ENCODE data around the gene KRTAP2-3.
"Not testable (repeated sequence)": the region's sequence is repeated elsewhere in the genome, so short reads cannot be mapped to it uniquely, and the experiment has no call there.

KRTAP2-3 gene, protein sequence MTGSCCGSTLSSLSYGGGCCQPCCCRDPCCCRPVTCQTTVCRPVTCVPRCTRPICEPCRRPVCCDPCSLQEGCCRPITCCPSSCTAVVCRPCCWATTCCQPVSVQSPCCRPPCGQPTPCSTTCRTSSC

GRCh38 chr17:41060052-41060604 lies at the start of gene KRTAP2-3:
Gene KRTAP2-3 (minus strand): TSS chr17:41060114. CDS start chr17:41060050, 64 bp downstream.
- DNase-seq: no peak

GRCh38 chr17:41108728-41109386 lies 48.9 kb upstream of the KRTAP2-3 start:
- not testable (repeated sequence) for DNase-seq

- DNase-seq: no peak
Measured at GRCh38 chr17:41107941-41108450, 48.1 kb upstream of the KRTAP2-3 start.

GRCh38 chr17:41105347-41105746 lies 45.4 kb upstream of the KRTAP2-3 start, which contains the start of gene KRTAP4-9:
Gene KRTAP4-9 (plus strand): TSS chr17:41105389. CDS start chr17:41105389, 0 bp downstream.
- not testable (repeated sequence) for DNase-seq

DNA sequence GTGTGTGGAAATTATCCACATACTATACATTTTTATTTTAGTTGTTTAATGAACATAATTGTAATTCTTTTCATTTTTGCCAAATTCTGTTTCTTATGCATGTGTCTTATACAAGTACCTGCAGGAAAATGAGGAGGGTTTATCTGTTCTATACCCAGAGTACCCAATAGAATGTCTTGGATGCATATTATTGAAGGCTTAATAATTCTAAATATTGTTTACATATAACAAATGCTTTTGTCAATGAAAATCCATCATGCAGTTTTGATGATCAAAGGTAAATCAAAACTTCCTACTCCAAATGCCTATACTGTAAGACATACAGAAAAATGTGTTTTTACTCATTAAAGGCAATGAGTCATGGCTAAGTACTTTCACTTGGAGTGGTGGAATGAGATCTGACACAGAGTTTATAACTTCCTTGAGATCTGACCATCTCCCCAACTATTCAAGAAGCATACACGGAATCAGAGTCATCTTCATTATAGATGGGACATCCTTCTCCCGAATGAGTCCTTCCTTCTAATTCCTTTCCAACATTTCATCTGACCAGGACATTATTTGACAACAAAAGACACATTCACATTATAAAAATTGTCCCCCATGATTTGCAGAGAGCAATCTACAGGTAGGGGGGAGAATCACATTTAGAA lies 44.6 kb upstream of the KRTAP2-3 start:
- not testable (repeated sequence) for DNase-seq

GRCh38 chr17:41103896-41104295 lies 44.0 kb upstream of the KRTAP2-3 start:
- DNase-seq: no peak

DNA sequence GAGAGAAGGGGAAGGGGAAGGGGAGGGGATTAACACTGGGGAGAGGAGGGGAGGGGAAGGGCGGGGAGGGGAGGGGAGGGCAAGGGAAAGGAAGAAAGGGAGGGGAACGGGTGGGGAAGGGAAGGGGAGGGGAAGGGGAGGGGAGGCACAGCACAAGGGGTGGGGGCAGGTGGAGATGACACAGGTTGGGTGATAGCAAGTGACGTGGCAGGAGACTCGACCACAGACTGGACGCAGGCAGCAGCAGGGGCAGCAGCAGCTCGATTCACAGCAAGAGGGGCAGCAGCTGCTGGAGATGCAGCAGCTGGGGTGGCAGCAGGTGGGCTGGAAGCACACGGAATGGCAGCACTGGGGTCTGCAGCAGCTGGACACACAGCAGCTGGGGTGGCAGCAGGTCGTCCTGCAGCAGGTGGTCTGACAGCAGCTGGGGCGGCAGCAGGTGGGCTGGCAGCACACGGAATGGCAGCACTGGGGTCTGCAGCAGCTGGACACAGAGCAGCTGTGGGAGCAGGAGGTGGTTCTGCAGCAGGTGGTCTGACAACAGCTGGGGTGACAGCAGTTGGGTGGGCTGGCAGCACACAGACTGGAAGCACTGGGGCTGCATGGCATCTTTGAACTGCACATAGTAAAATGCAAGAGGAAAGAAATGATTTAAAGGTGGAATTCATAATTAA lies 41.8 kb upstream of the KRTAP2-3 start, which contains the start of gene KRTAP4-16:
Gene KRTAP4-16, minus strand, starts transcription at position 624 of the 674 bp plus-strand sequence. Its CDS starts 0 bp downstream, at position 624.
- DNase-seq: no peak

DNA sequence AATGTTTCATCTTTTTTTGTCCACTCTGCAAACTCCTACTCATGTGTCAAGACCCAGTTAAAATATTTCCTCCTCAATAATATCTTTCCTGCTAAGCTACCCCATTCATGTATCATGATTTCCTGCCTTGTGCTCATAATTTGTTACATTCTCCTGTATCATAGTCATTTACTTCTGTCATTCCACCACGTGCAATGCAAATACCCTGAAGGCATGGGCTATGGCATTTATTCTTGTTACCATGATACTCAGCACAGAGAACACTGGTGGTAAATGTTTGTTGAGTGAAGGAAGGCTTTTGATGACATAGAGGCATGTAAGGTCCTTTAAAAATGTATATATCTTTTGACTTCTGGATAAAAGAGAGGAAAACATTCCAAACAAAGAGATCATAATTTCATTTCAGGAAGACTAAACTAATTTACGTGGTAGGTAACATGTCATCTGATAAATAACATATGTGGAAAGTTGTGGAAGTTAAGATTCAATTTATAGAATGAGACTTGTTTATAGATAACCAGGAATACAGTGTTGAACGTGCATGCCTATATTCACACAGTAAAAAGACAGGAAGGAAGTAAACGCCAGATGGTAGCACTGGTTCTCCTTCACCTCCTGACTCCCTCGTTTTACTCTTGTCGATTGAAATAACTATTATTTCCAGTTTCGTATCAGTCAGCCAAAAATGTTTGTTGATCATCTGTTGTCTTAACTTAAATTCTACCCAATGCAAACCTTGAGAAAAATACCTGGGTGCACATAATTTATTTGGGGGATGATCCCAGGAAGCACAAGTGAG lies 40.0 kb upstream of the KRTAP2-3 start:
- DNase-seq: not testable (repeated sequence)

DNA sequence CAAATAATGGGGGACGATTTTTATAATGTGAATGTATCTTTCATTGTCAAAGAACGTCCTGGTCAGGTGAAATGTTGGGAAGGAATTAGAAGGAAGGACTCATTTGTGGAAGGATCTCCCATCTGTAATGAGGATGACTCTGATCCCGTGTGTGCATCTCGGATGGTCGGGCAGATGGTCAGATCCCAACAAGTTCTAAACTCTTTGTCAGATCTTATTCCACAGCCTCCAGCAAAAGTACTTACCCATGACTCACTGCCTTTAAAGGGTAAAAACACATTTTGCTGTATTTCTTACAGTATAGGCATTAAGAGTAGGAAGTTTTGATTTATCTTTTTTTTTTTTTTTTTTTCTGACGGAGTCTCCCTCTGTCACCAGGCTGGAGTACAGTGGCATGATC lies 38.6 kb upstream of the KRTAP2-3 start:
- DNase-seq: no peak

- no peak for DNase-seq
Measured at GRCh38 chr17:41098042-41098441, 38.1 kb upstream of the KRTAP2-3 start, which contains the start of gene KRTAP4-8. Gene KRTAP4-8 (minus strand): TSS chr17:41098142. CDS start chr17:41098084, 58 bp downstream.

DNA sequence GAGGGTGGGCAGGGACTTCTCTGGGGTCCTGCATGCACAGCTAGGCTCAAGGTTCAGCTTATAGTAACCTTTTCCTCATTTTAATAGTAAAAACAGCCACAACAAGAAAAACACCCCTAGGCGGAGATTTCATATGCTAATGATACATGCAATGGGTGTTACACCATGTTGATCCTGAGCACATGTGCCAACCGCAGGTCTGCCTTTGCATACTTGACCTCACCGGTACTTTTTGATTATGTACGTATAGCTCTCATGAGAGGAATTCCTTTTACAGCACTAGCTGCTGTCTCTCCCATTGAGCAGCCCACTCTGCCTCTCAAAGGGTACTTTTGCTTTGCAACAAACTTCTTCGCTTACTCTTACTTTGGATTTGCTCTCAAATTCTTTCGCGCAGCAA lies 36.1 kb upstream of the KRTAP2-3 start:
- no peak for DNase-seq

- not testable (repeated sequence) for DNase-seq
Measured at GRCh38 chr17:41088760-41089352, 28.9 kb upstream of the KRTAP2-3 start.

- DNase-seq: not testable (repeated sequence)
Measured at GRCh38 chr17:41084100-41084856, 24.4 kb upstream of the KRTAP2-3 start, which contains the start of gene KRTAP4-7. Gene KRTAP4-7 (plus strand): TSS chr17:41084150. CDS start chr17:41084207, 57 bp downstream.

DNA sequence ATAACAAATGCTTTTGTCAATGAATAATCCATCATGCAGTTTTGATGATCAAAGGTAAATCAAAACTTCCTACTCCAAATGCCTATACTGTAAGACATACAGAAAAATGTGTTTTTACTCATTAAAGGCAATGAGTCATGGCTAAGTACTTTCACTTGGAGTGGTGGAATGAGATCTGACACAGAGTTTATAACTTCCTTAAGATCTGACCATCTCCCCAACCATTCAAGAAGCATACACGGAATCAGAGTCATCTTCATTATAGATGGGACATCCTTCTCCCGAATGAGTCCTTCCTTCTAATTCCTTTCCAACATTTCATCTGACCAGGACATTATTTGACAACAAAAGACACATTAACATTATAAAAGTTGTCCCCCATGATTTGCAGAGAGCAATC lies 23.5 kb upstream of the KRTAP2-3 start:
- DNase-seq: not testable (repeated sequence)

DNA sequence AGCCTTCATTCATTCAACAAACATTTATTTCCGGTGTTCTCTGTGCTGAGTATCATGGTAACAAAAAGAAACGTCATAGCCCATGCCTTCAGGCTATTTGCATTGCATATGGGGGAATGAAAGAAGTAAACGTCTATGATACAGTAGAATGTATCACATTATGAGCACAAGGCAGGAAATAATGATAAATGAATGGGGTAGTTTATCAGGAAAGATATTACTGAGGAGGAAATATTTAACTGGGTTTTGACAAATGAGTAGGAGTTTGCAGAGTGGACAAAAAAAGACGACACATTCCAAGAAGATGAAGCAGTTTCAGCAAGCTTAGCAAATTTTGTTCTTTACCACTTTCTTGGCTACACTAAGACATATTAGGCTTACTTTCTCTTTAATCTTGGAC lies 22.7 kb upstream of the KRTAP2-3 start:
- DNase-seq: no peak

DNA sequence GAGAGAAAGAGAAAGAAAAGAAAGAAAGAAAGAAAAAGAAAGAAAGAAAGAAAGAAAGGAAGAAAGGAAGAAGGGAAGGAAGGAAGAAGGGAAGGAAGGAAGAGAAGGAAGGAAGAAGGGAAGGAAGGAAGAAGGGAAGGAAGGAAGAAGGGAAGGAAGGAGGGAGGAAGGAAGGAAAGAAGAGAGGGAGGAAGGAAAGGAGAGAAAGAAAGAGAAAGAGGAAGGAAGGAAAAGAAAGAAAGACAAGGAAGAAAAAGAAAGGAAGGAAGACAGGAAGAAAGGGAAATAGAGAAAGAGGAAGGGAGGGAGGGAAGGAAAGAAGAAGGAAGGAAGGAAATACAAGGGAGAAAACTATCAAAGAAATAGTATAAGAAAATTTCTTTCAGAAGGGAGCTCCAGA lies 16.9 kb upstream of the KRTAP2-3 start:
- no peak for DNase-seq

- no peak for DNase-seq
Measured at GRCh38 chr17:41073676-41074075, 13.8 kb upstream of the KRTAP2-3 start.

- DNase-seq: no peak
Measured at GRCh38 chr17:41071606-41072360, 11.9 kb upstream of the KRTAP2-3 start.

DNA sequence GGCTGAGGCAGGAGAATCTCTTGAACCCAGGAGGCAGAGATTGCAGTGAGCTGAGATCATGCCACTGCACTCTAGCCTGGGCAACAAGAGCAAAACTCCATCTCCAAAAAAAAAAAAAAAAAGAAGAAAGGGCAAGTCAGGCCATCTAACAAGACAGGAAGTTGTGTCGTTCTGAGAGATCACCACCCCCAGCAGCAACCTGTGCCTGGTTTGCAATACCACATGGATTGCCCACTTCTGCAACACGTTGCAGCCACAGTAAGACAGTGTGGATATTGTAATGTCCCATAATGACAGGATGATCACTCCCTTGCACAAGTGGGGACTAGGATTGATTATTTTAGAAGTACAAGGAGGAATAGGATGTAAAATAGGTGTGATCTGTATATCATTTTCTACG lies 9.1 kb upstream of the KRTAP2-3 start:
- no peak for DNase-seq

DNA sequence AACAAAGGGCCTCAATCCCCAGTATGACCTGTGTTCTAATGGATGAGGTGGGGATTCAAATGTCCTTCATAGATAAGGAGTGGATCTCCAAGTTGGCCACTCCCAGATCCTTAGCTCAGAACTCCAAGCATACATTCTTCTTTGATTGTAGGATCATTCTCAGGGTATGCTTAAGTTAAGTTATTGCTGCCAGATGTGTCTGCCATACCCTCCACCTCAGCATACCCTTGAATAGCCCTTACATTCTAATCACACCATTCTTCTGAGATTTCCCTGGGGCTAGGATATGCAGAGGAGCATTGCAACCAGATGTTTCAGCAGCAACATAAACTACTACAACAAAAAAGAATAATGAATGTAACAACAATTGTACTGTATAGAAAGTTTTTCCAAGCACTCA lies 7.4 kb upstream of the KRTAP2-3 start:
- no peak for DNase-seq
